Glutamatergic neuron (in vitro differentiated cells): ENCODE results near the gene EPHA7. TPM values are rescaled to one million over a fixed set of nuclear protein-coding genes. Genes with fewer than 3 reads are reported as not detected.

Experiments used
- DNase-seq: peaks from one replicate; pipeline ENCODE4 v3.0.0; 2022
- H3K27ac Mint-ChIP-seq: one replicate; pipeline ENCODE4 v1.8.0; 2020; ENCODE audit warnings: mild to moderate bottlenecking, mixed read lengths, inconsistent platforms; ENCODE audit not compliant: unreplicated experiment
- H3K27me3 Mint-ChIP-seq: one replicate; pipeline ENCODE4 v1.8.0; 2020; ENCODE audit warnings: mild to moderate bottlenecking, moderate library complexity, mixed read lengths, inconsistent platforms; ENCODE audit not compliant: unreplicated experiment
- H3K36me3 Mint-ChIP-seq: one replicate; pipeline ENCODE4 v1.8.0; 2020; ENCODE audit warnings: mild to moderate bottlenecking, mixed read lengths, inconsistent platforms; ENCODE audit not compliant: unreplicated experiment
- H3K4me1 Mint-ChIP-seq: one replicate; pipeline ENCODE4 v1.8.0; 2020; ENCODE audit warnings: mild to moderate bottlenecking, low read depth, mixed read lengths, inconsistent platforms; ENCODE audit not compliant: unreplicated experiment
- H3K4me3 Mint-ChIP-seq: one replicate; pipeline ENCODE4 v1.8.0; 2020; ENCODE audit warnings: mild to moderate bottlenecking, mixed read lengths, inconsistent platforms; ENCODE audit not compliant: unreplicated experiment
- H3K9me3 Mint-ChIP-seq: one replicate; pipeline ENCODE4 v1.8.0; 2020; ENCODE audit warnings: mild to moderate bottlenecking, moderate library complexity, mixed read lengths, inconsistent platforms; ENCODE audit not compliant: unreplicated experiment
- CTCF ChIP-seq: fragments of 200-600 bp; sonication (generic); IDR thresholded peaks from one replicate; pipeline ENCODE4 v1.5.0; 2021; ENCODE audit not compliant: partially characterized antibody, unreplicated experiment
- total RNA-seq: library from RNA; stranded (reverse); fragmentation: NEBNext Ultra II Directional; extraction: Animal tissue kit (Norgen Biotek cat#: 25700); gene quantifications from one replicate; pipeline ENCODE4 v1.2.1, GENCODE V29; 2021; ENCODE audit not compliant: unreplicated experiment

EPHA7 gene
- total RNA-seq, 1 donor from 2014 or later: 3.6 TPM

GRCh38 chr6:93193868-93194267 is 225.5 kb downstream of the EPHA7 start:
- no peak overlapping the region for H3K27ac Mint-ChIP-seq
- no peaks in the 10 kb centered on the region for H3K4me1 Mint-ChIP-seq
- no peak for TF ChIP-seq CTCF
- no peak overlapping the region for H3K4me3 Mint-ChIP-seq
- no peak for DNase-seq
- no peaks in the 10 kb centered on the region for H3K9me3 Mint-ChIP-seq
- H3K36me3 Mint-ChIP-seq: no peaks in the 10 kb centered on the region
- peaks cover 1% of the 10 kb centered on the region for H3K27me3 Mint-ChIP-seq
